H1 (cell line): Measurements from ENCODE around the gene CDK13. TPM values are rescaled to one million over a fixed set of nuclear protein-coding genes. Genes with fewer than 3 reads are reported as not detected.

Experiments used
- CTCF ChIA-PET: fragments of 300-600 bp; sonication (Branson Sonifier 250); formaldehyde crosslinking; loops from one replicate; lab custom pipeline; 2021; ENCODE audit not compliant: partially characterized antibody; lab: Charles Lee
- POLR2A ChIA-PET: fragments of 300-600 bp; sonication (Branson Sonifier 250); formaldehyde crosslinking; loops from one replicate; lab custom pipeline; 2021; ENCODE audit warnings: inconsistent platforms; ENCODE audit not compliant: partially characterized antibody; lab: Charles Lee
- DNase-seq, 2 experiments: peaks; one replicate each; pipeline versions ENCODE4 v3.0.0 to v3.0.0-alpha.2; 2010 to 2022; ENCODE audit warnings: low spot score in 2 of 2, low read depth in 1 of 2, mixed read lengths in 1 of 2
- FAIRE-seq: peaks from 2 replicates; lab custom pipeline; 2011; peaks lifted over from hg19 to GRCh38; lab: Jason Lieb, UNC
- H2AFZ ChIP-seq: 2 replicates; pipeline ENCODE4 v1.8.1; 2012; ENCODE audit warnings: low read length, inconsistent platforms
- H2AK5ac ChIP-seq: 2 replicates; pipeline ENCODE4 v1.6.1; 2013; ENCODE audit warnings: low read depth, low read length
- H2BK120ac ChIP-seq: replicated peaks from 2 replicates; pipeline ENCODE3; 2013; ENCODE audit warnings: low read depth, low read length, inconsistent platforms
- H2BK12ac ChIP-seq: 2 replicates; pipeline ENCODE4 v1.6.1; 2013; ENCODE audit warnings: low read depth, low read length
- H2BK15ac ChIP-seq: 2 replicates; pipeline ENCODE4 v1.6.1; 2013; ENCODE audit warnings: low read length
- H2BK20ac ChIP-seq: 2 replicates; pipeline ENCODE4 v1.6.1; 2013; ENCODE audit warnings: low read length
- H2BK5ac ChIP-seq: 2 replicates; pipeline ENCODE4 v1.6.1; 2013; ENCODE audit warnings: low read depth, low read length
- H3K14ac ChIP-seq: 2 replicates; pipeline ENCODE4 v1.6.1; 2013; ENCODE audit warnings: inconsistent platforms; ENCODE audit not compliant: insufficient read length
- H3K18ac ChIP-seq: 2 replicates; pipeline ENCODE4 v1.6.1; 2013; ENCODE audit warnings: low read length; ENCODE audit errors: extremely low read depth
- H3K23ac ChIP-seq: 2 replicates; pipeline ENCODE4 v1.6.1; 2013; ENCODE audit warnings: inconsistent platforms; ENCODE audit not compliant: insufficient read length
- H3K23me2 ChIP-seq: 2 replicates; pipeline ENCODE4 v1.6.1; 2013; ENCODE audit warnings: low read depth, low read length
- H3K27ac ChIP-seq: 2 replicates; pipeline ENCODE4 v1.6.1; 2011; ENCODE audit warnings: low read depth, low read length, inconsistent platforms
- H3K27me3 ChIP-seq, 4 experiments: replicated peaks in 1 of 4; 1 replicate in 1 of 4; 2 replicates in 3 of 4; pipeline versions ENCODE4 v1.6.1 to v1.8.1; 2011 to 2013; ENCODE audit warnings: low read length in 3 of 4, mild to moderate bottlenecking in 3 of 4, inconsistent platforms in 2 of 4, mixed read lengths in 2 of 4, moderate library complexity in 1 of 4; ENCODE audit not compliant: control insufficient read depth in 3 of 4, insufficient read depth in 3 of 4; ENCODE audit errors: extremely low read depth in 1 of 4
- H3K36me3 ChIP-seq, 4 experiments: 2 replicates each; pipeline versions ENCODE4 v1.6.1 to v1.8.1; 2011 to 2013; ENCODE audit warnings: mild to moderate bottlenecking in 4 of 4, low read length in 3 of 4, moderate library complexity in 2 of 4, control low read depth in 1 of 4, inconsistent platforms in 1 of 4; ENCODE audit not compliant: insufficient read depth in 4 of 4, control insufficient read depth in 2 of 4
- H3K4ac ChIP-seq: replicated peaks from 2 replicates; pipeline ENCODE3; 2013; ENCODE audit warnings: low read length, low read depth, mixed read lengths, inconsistent platforms; ENCODE audit not compliant: insufficient read length
- H3K4me1 ChIP-seq, 4 experiments: replicated peaks in 1 of 4; 1 replicate in 1 of 4; 2 replicates in 3 of 4; pipeline versions ENCODE4 v1.6.1 to v1.8.1; 2011 to 2013; ENCODE audit warnings: low read length in 3 of 4, inconsistent platforms in 2 of 4, mixed read lengths in 1 of 4; ENCODE audit not compliant: insufficient read depth in 4 of 4, control insufficient read depth in 3 of 4
- H3K4me2 ChIP-seq, 2 experiments: 2 replicates each; pipeline versions ENCODE4 v1.6.1 to v1.8.1; 2011 to 2013; ENCODE audit warnings: low read depth in 2 of 2, low read length in 2 of 2, control low read depth in 1 of 2, inconsistent platforms in 1 of 2, mild to moderate bottlenecking in 1 of 2; ENCODE audit not compliant: insufficient read depth in 1 of 2
- H3K4me3 ChIP-seq, 4 experiments: fragments of 200-600, 300-600 bp in 1 of 4; sonication (generic), shearing (Covaris generic), sonication (Bioruptor Twin) in 1 of 4; 2 replicates each; pipeline versions ENCODE4 v1.5.1 to v1.8.1; 2011 to 2016; ENCODE audit warnings: low read length in 4 of 4, low read depth in 3 of 4, control low read depth in 2 of 4, inconsistent platforms in 2 of 4, mild to moderate bottlenecking in 2 of 4, mixed read lengths in 1 of 4, moderate library complexity in 1 of 4; ENCODE audit not compliant: insufficient read depth in 2 of 4; ENCODE audit errors: extremely low read depth in 1 of 4
- H3K56ac ChIP-seq: replicated peaks from 2 replicates; pipeline ENCODE3; 2013; ENCODE audit warnings: low read depth, mild to moderate bottlenecking, mixed read lengths, low read length, inconsistent platforms; ENCODE audit not compliant: insufficient read length
- H3K79me1 ChIP-seq: 2 replicates; pipeline ENCODE4 v1.6.1; 2013; ENCODE audit warnings: low read depth, low read length, control low read depth
- H3K79me2 ChIP-seq, 2 experiments: 2 replicates each; pipeline versions ENCODE4 v1.6.1 to v1.8.1; 2012 to 2013; ENCODE audit warnings: low read length in 2 of 2, mild to moderate bottlenecking in 2 of 2, inconsistent platforms in 1 of 2; ENCODE audit not compliant: insufficient read depth in 2 of 2, control insufficient read depth in 1 of 2
- H3K9ac ChIP-seq, 4 experiments: replicated peaks in 1 of 4; 1 replicate in 1 of 4; 2 replicates in 3 of 4; pipeline versions ENCODE4 v1.6.1 to v1.8.1; 2011 to 2013; ENCODE audit warnings: low read depth in 3 of 4, low read length in 3 of 4, control low read depth in 2 of 4, mild to moderate bottlenecking in 2 of 4, moderate library complexity in 2 of 4, inconsistent platforms in 1 of 4; ENCODE audit errors: extremely low read depth in 1 of 4
- H3K9me3 ChIP-seq, 2 experiments: 2 replicates each; pipeline versions ENCODE4 v1.6.1 to v1.8.1; 2012 to 2013; ENCODE audit warnings: mild to moderate bottlenecking in 2 of 2, moderate library complexity in 2 of 2, control low read depth in 1 of 2, inconsistent platforms in 1 of 2, low read depth in 1 of 2, low read length in 1 of 2, mixed read lengths in 1 of 2; ENCODE audit not compliant: insufficient read depth in 2 of 2
- H4K20me1 ChIP-seq, 2 experiments: replicated peaks in 1 of 2; 2 replicates each; pipeline versions ENCODE3 to v1.8.1; 2011 to 2013; ENCODE audit warnings: inconsistent platforms in 2 of 2, low read length in 2 of 2, mild to moderate bottlenecking in 1 of 2; ENCODE audit not compliant: insufficient read depth in 2 of 2, control insufficient read depth in 1 of 2
- H4K5ac ChIP-seq: 2 replicates; pipeline ENCODE4 v1.6.1; 2013; ENCODE audit warnings: low read length, low read depth, mixed read lengths, inconsistent platforms; ENCODE audit not compliant: insufficient read length
- H4K8ac ChIP-seq: 2 replicates; pipeline ENCODE4 v1.8.0; 2013; ENCODE audit warnings: mild to moderate bottlenecking, moderate library complexity, low read length, inconsistent platforms; ENCODE audit not compliant: insufficient read depth; ENCODE audit errors: extremely low read depth
- H4K91ac ChIP-seq: replicated peaks from 2 replicates; pipeline ENCODE3; 2013; ENCODE audit warnings: low read length, mixed read lengths, inconsistent platforms; ENCODE audit not compliant: insufficient read length
- ASH2L ChIP-seq: fragments of 200-600, 300-600 bp; sonication (generic); IDR thresholded peaks from one replicate; pipeline ENCODE4 v1.7.1; 2017; ENCODE audit warnings: low read length
- BRCA1 ChIP-seq: IDR thresholded peaks from 2 replicates; pipeline ENCODE4 v1.6.1; 2012; ENCODE audit warnings: low read depth, low read length, improper control_type of control experiment
- CREB1 ChIP-seq: IDR thresholded peaks from 2 replicates; pipeline ENCODE4 v1.6.1; 2012; ENCODE audit warnings: inconsistent platforms
- EZH2 ChIP-seq: fragments of 200-600 bp; sonication (generic); IDR thresholded peaks from 2 replicates; pipeline ENCODE4 v1.7.1; 2012; ENCODE audit warnings: low read depth, mild to moderate bottlenecking, moderate library complexity, low read length, inconsistent platforms; ENCODE audit not compliant: severe bottlenecking
- HDAC2 ChIP-seq, 2 experiments: fragments of 300-600 bp in 1 of 2; sonication (generic) in 1 of 2; IDR thresholded peaks; 2 replicates each; pipeline ENCODE4 v1.6.1; 2011 to 2012; ENCODE audit warnings: low read depth in 2 of 2, low read length in 2 of 2, mild to moderate bottlenecking in 2 of 2, moderate library complexity in 2 of 2, borderline replicate concordance in 1 of 2, inconsistent platforms in 1 of 2
- JUN ChIP-seq: IDR thresholded peaks from 2 replicates; pipeline ENCODE4 v1.6.1; 2011; ENCODE audit warnings: low read depth, mild to moderate bottlenecking, improper control_type of control experiment, low read length
- MAFK ChIP-seq: IDR thresholded peaks from 2 replicates; pipeline ENCODE4 v1.6.1; 2012; ENCODE audit warnings: low read depth, mild to moderate bottlenecking, improper control_type of control experiment, low read length
- NRF1 ChIP-seq: IDR thresholded peaks from 2 replicates; pipeline ENCODE4 v1.6.1; 2011; ENCODE audit warnings: mild to moderate bottlenecking, low read depth, low read length, improper control_type of control experiment
- PHF8 ChIP-seq: fragments of 200-600 bp; sonication (generic); conservative IDR thresholded peaks from 2 replicates; pipeline ENCODE4 v1.7.1; 2012; ENCODE audit warnings: low read depth, mild to moderate bottlenecking, inconsistent platforms, low read length, moderate library complexity
- SP1 ChIP-seq: IDR thresholded peaks from 2 replicates; pipeline ENCODE4 v1.6.1; 2011; ENCODE audit warnings: low read depth, low read length
- SP2 ChIP-seq: IDR thresholded peaks from 2 replicates; pipeline ENCODE4 v1.6.1; 2012; ENCODE audit warnings: mild to moderate bottlenecking, low read length, inconsistent platforms
- TEAD4 ChIP-seq: IDR thresholded peaks from 2 replicates; pipeline ENCODE4 v1.6.1; 2012; ENCODE audit warnings: low read depth, low read length, inconsistent platforms, mixed read lengths
- ZNF274 ChIP-seq: IDR thresholded peaks from 2 replicates; pipeline ENCODE4 v1.7.0; 2012; ENCODE audit warnings: low read length, borderline replicate concordance; ENCODE audit errors: extremely low read depth
- WGBS, 2 experiments: shearing (Covaris generic) in 1 of 2; methylation state at CpG; one replicate each; pipeline versions ENCODE4 v1.1.6 to v1.1.7; 2013 to 2015; ENCODE audit warnings: low lambda C conversion rate in 2 of 2, mixed read lengths in 2 of 2, inconsistent platforms in 1 of 2, low coverage in 1 of 2, missing lambda C conversion rate in 1 of 2; ENCODE audit not compliant: insufficient replicate concordance in 2 of 2, insufficient coverage in 1 of 2, insufficient read length in 1 of 2; ENCODE audit errors: extremely low coverage in 1 of 2, missing lambda C conversion rate in 1 of 2; 5-methylcytosine and 5-hydroxymethylcytosine counted together
- polyA plus RNA-seq, 7 experiments: library from polyadenylated mRNA; depleted of rRNA in 3 of 7; stranded (reverse) in 5 of 7; unstranded in 2 of 7; fragments of >200 nt in 5 of 7; fragments of 200-250 nt in 2 of 7; gene quantifications; 1 replicate in 5 of 7; 2 replicates in 1 of 7; 4 replicates in 1 of 7; pipeline versions ENCODE4 v1.2.1 to v1.2.3, GENCODE V29; 2011 to 2013; ENCODE audit warnings: missing spikeins in 2 of 7, mixed read lengths in 2 of 7
- total RNA-seq: library from RNA; stranded (reverse); fragmentation: NEBNext Ultra II Directional; extraction: Animal tissue kit (Norgen Biotek cat#: 25700); gene quantifications from 2 replicates; pipeline ENCODE4 v1.2.1, GENCODE V29; 2021
- TF ChIP-seq, protein P1 (sequence below): IDR thresholded peaks from 2 replicates; pipeline ENCODE4 v1.6.1; 2012; ENCODE audit warnings: inconsistent platforms

The CDK13 gene
- total and polyA plus RNA-seq, 2 of the 8 experiments (the other 6 are each of a cell fraction or from before 2014, with no cell fraction given) = 22.6 to 49.5 TPM

DNA sequence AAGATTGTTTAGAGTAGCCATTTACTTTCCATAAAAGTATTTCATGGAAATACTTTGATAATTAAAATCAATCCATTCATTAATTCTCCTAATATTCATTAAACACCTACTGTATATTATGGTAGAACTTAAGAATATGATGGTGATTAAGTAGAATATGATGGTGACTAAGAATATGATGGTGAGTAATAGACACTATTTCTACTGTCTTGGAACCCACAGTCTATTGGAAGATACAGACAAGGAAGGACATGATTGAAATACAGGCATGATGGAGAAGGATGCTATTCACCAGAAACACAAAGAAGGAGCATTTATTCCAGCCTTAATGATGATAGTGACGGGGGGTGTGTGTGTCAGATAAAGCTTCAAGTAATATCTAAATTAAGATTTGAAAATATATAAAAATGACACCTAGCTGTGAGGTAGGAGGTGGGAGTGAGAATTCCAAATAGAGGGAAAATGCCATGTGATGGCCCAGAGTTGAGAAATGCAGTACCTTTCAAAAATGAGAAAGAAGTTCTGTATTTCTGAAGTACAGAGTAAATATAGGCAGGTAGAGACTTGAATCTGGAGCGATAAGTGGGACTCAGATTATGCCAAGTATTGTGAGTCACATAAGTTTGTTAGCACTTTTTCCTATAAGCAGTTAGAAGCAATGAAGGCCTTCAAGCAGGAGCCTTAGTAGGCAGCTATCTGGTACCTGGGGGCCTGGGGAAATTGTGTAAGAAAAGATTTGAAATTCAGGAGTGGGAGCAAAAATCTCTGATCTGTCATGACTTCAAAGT is 12.5 kb upstream of the CDK13 start:
- H3K18ac ChIP-seq = no peak overlapping the region
- H2AK5ac ChIP-seq = no peak overlapping the region
- H3K9ac ChIP-seq = no peak overlapping the region
- DNase-seq (no peak), FAIRE-seq (no peak)
- H3K27ac ChIP-seq = no peak overlapping the region
- H2BK15ac ChIP-seq = no peak overlapping the region
- H2BK120ac ChIP-seq = no peak overlapping the region
- no peak overlapping the region for H3K56ac ChIP-seq
- H3K23me2 ChIP-seq = no peaks in the 10 kb centered on the region
- H3K4me1 ChIP-seq = no peaks in the 10 kb centered on the region
- H2BK12ac ChIP-seq = no peak overlapping the region
- WGBS, 2 experiments = 85% methylated on average over 2 of the region's 2 CpGs; no CpG with 5 or more reads in 1 of the 2 experiments
- no peak overlapping the region for H3K4me2 ChIP-seq
- no peaks in the 10 kb centered on the region for H3K9me3 ChIP-seq
- H3K23ac ChIP-seq = no peak overlapping the region
- CTCF ChIA-PET = interaction anchor here (0.6 to 1.2 kb wide), 3 partner anchors 11 to 1501 kb away, joined by 4 read pairs; no protein-coding TSS in a partner anchor
- H2BK20ac ChIP-seq = no peak overlapping the region
- POLR2A ChIA-PET = no interaction called here
- no peaks in the 10 kb centered on the region for H3K79me2 ChIP-seq
- no peak overlapping the region for H3K14ac ChIP-seq
- no peak overlapping the region for H4K5ac ChIP-seq
- no peak overlapping the region for H2AFZ ChIP-seq
- H4K20me1 ChIP-seq = no peaks in the 10 kb centered on the region
- H3K4ac ChIP-seq = no peak overlapping the region
- H4K8ac ChIP-seq = no peak overlapping the region
- H3K27me3 ChIP-seq = no peaks in the 10 kb centered on the region; a peak in 1 of 7 replicates
- H2BK5ac ChIP-seq = no peak overlapping the region
- no peaks in the 10 kb centered on the region for H3K36me3 ChIP-seq
- no peak overlapping the region for H3K4me3 ChIP-seq
- H4K91ac ChIP-seq = no peak overlapping the region
- H3K79me1 ChIP-seq = no peaks in the 10 kb centered on the region
- TF ChIP-seq MAFK = no peak
- TF ChIP-seq, protein P1, sequence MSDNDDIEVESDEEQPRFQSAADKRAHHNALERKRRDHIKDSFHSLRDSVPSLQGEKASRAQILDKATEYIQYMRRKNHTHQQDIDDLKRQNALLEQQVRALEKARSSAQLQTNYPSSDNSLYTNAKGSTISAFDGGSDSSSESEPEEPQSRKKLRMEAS = no peak
- TF ChIP-seq PHF8 = no peak
- no peak for TF ChIP-seq HDAC2 (IDR thresholded peaks at IDR 0.05; ENCODE audit: borderline replicate concordance in 1 of 2, low read depth in 2 of 2, low read length in 2 of 2)
- TF ChIP-seq SP2 = no peak
- no peak for TF ChIP-seq EZH2
- no peak for TF ChIP-seq ZNF274
- no peak for TF ChIP-seq TEAD4
- no peak for TF ChIP-seq NRF1
- no peak for TF ChIP-seq CREB1
- no peak for TF ChIP-seq BRCA1
- no peak for TF ChIP-seq SP1
- TF ChIP-seq ASH2L = no peak
- no peak for TF ChIP-seq JUN
